HG02763 (cell line): Measurements from ENCODE around the gene CYFIP2.

Experiments used
- ATAC-seq: cut with Tn5 transposase; IDR thresholded peaks from one replicate; pipeline ENCODE4 v1.9.1; 2021; ENCODE audit warnings: mild to moderate bottlenecking, moderate library complexity; ENCODE audit not compliant: unreplicated experiment

Gene CYFIP2

DNA sequence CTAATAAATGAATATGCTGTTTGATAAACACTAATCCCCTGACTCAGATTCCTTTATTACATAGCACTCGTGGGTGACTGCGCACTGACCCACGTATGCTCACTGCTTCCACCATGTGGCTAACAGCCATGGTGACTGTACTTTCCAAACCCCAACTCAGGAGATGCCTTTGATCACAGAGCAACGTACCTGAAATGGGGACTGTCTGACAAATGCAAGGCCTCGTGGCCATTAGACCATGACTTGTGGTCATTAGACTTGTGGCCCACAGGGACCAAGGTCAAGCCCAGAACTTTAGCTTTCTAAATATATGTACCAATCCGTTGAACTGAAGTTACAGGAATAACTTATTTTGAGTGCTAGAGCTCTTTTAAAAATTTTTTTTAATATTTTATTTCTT, 46.6 kb downstream of the CYFIP2 start:
- peak; percentile 77 for ATAC-seq

DNA sequence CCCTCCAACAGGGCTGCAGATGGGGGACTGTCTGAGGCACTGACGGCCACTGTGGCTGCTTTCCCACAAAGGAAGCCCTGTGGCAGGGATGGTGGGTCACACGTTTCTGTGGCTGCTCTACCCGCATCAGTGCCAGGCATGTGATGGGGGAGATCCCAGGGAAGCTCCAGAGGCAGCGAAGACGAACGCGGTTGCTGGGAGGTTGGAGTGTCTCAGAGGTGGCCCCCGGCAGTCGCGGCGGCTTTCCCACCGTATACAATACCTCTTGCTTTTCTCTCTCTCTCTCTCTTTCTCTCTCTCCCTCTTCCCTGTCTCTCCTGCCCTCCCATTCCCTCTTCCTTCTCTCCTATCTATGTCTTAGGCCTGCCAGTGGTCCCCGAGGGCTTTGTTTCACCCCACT, 56.7 kb downstream of the CYFIP2 start:
- ATAC-seq, result no peak

DNA sequence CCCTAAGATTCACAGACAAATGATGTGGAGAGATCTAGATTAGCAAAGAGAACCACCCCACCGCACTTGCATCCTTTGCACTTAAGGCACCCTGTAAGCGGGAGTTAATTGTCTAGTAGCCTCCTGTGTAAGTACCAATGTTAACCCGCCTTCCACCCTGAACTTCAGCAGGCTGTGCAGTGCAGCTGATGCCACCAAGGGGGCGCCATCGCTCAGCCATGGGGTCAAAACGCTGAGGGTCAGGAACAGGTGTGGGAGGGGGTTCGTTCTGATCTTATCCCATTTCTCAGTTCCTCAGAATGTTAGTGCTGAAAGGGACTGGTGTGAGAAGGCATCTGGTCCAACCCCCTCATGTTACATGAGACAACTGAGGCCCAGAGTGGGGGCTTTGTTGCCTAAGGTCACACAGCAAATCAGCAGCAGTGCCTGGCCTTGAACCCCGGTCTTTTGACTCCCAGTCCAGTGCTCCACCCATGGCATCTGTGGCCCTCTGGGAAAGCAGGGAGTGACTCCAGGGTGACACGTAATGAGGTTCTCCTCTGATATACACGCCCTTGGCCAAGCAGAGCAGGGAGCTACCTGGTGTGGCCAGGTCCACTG, 57.3 kb downstream of the CYFIP2 start:
- no peak for ATAC-seq

DNA sequence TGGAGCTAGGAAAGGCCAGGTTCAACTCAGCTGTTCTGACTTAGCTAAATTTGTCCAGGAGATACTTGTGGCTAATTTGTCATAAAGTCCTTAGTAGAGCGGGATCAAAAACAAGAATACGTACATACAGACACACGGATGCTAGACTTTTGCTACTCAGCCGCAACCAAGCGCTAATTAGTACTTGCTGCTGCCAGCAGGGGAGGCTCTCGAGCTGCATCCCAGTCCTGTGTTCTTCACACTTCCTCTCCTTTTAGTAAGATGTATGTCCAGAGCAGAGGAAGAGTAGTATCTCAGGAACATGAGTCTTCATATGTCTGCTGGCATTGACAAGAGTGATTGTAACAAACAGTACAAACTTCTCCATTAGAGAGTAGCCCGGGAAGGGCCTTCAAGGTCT, 58.3 kb downstream of the CYFIP2 start:
- ATAC-seq, result no peak

DNA sequence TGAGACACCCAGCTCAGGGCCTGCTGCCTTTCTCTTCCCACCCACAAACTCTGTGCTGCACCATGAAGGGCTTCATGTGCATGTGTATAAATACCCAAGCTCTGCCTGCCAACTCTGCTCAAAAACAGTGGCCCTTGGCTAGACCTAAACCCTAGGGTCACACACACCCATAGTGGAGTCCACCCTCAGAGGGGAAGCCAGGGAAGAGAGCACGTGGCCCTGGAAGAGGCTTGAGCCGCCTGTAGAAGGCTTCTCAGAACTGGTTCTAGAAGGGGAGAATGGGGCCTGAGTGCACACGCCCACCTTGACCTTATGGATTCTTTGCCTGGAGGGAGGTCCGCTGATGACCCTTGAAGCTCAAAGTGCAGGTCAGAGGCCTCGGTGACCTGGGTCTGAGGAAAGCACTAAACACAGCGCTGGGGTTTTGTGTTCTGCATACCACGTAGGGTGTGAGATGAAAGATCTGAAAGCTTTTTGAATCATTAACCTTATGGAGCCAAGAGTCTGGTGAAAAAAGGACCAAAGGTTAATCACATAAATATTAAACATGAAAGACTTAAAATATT, 60.6 kb downstream of the CYFIP2 start:
- ATAC-seq, result no peak

DNA sequence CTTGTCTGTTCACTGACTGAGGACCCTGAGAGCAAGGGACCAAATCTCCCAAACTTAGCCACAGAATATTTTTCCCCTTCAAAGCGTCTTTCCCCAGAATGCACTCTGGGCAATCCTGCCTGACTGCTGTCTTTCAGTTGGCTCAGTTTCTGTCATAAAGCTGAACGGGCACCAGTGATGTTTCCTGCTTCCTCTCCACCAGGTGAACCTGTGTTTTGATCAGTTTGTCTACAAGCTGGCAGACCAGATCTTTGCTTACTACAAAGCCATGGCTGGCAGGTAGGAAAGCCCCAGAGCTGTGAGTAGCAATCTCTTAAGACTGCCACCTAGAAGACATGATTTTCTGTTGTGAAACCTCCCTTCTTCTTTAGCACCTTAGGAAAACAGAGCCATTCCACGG, 61.8 kb downstream of the CYFIP2 start:
- no peak for ATAC-seq

DNA sequence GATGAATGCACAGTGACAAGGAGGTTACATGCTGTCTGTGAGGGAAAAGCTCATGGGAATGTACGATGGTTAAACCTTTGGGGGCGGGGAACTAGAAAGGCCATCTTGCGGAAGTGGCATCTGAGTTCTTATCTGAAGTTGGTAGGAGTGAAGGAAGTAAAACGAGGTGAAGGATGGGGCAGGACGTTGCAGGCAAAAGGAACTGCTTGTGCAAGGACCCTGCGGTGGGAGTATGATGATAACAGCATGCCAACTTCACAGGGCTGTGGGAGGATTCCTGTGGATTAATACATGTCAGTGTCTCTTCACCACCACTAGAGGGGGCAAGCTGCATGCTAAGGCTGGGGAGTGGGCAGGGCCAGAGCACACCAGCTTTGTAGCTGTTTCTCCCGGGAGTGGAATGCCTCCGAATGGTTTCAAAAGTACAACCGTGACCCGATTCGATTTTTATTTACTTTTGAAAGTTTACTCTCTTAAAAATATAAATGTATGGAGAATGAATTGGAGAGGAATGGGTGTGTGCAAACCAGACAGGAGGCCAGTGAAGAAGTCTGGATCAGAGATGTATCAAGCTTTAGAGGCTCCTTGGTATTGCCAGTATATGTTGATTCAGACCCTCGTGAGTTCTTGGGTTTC, 62.5 kb downstream of the CYFIP2 start:
- ATAC-seq, result peak; percentile 91

DNA sequence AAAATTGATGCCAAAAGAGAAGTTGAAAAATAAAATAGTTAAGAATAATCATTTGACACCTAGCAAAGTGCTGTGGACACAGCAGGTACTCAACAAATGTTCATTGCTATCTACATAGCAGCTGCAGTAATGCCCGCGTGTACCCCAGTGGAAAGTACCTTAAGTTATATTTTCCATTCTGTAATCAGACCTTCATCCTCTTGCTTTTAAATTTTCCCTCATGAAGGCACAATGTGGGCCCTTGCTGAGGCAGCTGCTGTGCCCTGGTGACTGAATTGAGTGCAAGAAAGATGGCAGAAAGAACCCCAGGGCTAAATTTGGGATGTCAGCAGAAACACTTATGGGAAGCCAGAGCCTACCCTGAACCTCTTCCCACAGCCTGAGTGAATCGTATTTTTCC, 65.9 kb downstream of the CYFIP2 start:
- ATAC-seq, result no peak

DNA sequence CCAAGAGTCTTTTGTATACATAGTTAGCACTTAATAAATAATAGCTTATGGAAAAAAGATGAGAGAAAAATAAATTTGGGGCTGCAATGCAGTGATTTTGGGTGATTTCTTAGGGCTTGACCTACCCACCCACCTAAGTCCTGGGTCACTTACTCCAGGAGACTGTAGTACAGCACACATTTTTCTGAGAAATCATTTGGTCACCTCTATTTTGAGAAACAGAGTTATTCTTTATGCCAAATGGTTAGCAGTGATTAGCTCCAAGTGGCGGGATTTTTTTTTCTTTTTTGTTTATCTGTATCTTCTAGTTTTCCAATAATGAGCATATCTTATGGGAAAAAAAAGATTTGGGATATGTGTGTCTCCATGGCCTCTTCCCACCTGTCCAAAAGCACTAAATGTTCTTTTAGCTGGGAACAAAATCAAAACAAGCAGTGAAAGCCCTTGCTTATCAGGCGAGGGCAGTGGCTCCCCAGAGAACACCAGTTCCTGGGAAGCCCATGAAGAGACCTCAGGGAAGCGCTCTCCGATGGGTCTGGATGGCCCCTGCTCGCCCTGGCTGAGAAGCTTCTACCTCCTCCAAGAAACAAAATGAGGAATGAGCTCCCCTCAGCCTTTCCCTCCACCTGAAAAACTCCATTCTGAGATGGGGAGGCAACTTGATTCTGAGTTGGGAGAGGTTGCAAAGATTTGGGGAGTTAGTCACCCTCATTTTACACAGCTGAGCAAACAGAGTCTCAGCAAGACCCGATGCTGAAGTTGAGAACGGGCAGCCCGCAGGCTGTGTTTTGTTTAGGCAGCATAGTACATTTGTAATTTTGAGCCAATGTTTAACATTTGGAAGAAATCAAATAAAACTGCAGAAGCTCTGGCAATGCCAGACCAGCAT, 69.9 kb downstream of the CYFIP2 start:
- ATAC-seq, result no peak

DNA sequence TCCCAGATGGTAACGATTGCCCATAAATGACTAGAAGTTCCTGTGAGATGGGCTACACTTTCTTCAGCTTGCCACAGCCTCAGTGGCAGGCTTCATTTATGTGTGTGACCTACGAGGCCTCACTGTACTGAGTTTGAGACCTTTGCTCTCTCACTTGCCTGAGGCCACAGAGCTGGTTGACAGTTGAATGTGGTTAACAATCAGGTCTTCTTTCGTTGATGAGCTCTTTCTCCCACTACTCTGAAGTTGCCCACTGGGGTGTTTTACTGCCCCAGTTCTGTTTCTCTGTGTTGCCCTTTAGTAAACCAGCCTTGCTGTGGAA, 70.5 kb downstream of the CYFIP2 start:
- no peak for ATAC-seq

DNA sequence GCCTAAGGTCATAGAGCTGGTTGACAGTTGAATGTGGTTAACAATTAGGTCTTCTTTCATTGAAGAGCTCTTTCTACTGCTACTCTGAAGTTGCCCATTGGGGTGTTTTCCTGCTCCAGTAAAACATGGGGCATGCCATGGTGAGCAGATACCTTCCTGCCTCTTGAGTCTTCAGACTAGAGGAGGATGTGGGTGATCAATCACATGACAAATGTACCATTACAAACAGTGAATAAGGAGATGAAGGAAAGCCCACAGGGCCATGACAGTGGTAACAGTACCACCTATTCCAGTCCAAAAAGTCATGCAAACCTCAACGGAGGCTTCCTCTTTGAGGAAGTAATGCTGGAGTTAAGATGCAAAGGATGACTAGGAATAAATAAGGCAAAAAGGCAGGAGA, 73.5 kb downstream of the CYFIP2 start:
- no peak for ATAC-seq

DNA sequence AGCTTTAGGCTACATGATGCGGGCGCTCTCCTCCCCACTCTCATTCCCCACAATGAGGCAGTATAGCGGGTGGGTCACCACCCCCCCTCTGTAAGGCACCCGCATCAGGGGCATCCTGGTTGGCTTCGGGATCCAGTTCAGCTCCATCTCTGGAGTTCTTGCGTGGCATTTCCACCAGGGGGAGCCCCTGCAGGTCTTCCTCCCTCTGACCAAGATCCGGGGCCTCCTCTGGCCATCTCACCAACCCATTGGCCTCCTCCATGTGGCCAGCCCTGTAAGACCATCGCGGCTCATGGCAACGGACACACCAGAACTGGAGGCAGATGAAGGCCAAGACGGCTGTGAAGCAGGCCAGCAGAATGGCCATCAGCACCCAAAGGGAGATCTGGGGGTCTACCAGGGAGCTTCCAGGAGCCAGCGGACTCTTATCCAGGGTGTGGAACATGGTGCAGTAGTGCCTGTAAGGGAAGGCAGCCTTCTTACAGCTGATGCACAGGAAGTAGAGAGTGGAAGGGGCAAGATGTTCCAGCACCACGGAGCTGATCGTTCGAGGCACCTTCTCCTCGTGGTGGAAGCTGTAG, 77.0 kb downstream of the CYFIP2 start:
- no peak for ATAC-seq

DNA sequence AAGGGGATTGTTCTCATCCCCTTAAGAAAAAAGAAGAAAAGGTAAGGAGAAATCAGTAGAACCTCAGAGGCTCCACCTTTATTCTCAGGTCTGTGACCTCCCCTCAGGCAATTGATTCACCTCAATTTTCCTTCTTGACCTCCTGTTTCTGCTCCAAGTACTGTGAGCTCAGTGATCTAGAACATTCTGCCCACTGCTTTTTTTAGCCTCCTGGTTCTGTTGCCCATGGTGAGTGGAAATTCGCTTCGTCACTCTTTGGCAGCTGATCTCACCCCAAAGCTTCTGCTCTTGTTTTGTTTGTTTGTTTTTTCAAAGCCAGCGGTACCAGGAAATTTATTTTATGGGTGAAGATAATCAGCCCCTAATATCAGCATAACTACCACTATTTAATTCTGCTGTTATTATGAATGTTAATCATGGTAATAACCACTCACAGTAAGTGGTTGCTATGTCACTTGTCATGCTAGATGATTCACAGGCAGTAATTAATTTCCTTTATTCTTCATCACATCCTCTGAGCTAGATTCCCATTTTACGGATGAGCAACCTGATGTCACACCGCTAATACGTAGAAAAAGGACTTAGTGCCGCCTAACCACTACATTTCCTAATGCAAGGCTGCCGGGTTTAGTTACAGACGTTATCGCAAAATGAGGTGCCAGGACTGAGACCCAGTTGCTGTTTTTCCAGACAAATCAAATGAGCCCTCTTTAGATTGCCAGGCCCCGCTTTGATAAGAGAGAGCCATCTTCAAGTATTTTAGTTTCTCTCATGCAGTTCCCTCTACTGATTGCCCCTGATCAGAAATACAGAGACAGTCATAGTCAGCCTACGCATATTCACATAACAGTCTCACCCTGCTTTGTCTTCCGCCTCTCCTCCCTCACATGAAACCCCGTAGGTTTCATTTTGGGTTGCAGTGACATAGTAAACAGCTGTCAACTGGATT, 78.2 kb downstream of the CYFIP2 start:
- no peak for ATAC-seq

DNA sequence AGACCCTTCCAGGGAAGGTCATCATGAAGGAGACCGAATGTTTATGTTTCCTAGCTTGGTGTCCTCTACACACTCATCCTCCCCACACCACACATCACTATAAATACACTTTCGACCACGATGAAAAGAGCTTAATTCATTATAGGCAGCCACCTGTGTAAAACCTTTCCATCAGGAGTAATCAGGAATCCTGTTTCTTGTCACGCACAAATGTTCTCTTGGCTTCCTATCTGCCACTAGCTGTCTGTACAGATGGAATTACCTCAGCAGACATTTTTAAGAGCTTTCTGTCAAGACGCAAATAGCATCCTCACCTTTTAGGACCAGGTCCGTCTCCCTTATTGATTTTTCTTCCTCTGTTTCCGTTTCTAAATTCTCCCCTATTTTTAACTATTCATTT, 79.1 kb downstream of the CYFIP2 start:
- ATAC-seq, result no peak

DNA sequence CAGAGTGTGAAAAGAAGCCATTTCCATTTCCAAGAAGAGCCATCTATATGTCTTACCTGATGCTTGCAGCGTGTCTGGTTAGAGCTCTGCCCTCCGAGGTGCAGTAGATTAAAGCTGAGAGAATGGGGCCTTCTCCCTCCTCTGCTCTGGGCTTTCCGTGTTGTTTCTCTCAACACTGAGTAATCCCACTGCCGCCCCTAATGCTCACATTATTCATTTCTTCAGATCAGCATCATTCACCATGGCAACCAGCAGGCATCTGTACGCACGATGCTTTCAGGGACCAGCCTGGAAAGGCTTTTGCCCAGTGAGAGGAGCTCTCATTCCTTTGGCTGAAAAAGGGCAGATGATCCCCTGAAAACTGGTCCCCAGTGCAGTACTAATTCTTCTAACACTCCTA, 79.6 kb downstream of the CYFIP2 start:
- no peak for ATAC-seq

DNA sequence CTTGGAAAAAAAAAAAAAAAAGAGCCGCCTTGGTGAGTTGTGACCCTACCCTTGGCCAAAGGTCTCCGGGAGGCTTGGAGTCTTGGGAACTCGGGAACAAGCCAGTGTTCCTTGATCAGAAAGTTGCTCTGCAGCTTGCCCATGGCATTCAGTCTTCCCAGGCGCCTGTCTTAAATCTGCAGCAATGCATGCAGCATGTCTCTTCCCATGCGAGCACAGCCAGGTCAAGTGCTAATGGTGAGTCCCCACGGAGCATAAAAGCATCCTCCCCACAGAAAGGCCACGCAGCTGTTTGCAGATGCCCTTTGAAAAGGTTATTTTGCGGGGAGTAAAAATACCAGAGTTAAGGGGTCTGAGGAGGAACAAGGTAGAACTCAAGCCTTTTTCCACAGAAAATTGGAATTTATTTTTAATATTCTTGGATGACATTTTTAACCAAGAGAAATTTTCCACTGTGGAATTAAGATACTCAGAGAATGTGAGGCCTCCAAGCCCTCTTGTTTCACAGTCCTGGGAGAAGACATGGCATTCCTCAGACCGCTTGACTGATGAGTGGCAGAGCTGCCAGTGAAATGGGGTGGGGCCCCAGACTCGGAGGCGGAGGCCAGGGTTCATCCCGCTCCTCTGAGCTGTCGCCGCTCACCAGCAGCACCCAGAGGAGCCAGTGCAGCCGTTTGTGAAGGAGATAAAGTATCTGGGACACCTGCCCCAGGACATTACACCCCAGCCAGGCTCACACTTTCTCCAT, 81.6 kb downstream of the CYFIP2 start:
- no peak for ATAC-seq

DNA sequence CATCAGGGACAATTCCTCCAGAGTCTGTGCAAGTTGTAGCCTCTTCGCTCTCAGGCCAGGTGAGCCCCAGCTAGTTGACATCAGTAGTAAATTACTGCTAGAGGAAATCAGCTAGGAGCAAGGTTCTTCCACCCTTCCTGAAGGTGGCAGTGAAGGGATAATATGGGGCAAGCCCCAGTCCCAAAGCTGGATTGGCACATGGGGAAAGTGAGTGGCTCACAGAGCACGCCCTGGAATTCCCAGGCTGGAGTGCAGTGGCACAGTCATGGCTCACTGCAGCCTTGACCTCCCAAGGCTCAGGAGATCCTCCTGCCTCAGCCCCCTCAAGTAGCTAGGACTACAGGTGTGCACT, 82.1 kb downstream of the CYFIP2 start:
- no peak for ATAC-seq

DNA sequence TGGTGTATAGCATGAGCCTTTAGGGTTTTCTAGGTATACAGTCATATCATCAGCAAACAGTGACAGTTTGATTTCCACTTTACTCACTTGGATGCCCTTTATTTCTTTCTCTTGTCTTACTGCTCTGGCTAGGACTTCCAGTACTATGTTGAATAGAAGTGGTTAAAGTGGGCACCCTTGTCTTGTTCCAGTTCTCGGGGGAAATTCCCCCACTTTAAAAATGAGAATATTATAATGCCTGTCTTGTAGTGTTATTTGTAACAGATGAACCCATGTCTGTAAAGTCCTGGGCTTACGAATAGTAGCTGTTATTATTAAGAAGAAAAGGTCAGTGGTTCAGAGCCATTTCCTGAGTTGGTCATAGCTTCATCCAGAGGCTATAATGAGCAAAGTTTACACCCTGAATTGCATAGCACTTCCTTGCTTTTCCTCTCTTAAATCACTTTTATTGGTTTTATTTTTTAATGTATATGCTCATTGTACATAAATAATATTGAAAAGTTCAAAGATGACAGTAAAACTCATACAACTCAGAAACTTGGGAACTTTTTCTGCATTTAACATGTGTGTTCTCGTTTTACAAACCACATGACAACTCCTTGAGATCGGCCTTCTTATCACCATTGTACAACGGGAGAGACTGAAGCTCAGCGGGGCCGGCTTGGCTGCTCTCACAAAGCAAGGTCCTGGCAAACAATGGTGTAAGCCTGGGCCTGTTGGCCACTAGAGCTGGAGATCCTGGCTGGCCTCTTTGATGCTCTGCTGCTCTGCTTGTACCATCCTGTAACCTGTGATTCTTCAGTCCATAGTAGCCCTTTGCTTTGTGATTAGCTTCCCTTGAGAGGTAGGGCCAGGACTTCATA, 85.2 kb downstream of the CYFIP2 start:
- no peak for ATAC-seq

DNA sequence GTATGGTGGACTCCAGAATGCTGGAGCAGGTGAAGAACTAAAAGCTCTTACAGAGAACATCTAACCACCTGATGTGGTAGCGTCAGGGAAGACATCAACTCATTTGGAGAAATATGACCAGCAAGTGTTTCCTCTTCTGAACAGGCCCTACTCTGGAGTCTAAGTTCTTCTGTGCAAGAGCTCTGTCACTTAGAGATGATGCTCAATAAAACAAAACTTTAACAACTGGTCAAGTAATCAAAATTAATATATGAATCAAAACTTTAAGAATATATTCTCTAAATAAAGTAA, 85.8 kb downstream of the CYFIP2 start:
- ATAC-seq, result no peak
